GM12878 (cell line): Measurements from ENCODE around the gene TACR3. TPM values are rescaled to one million over a fixed set of nuclear protein-coding genes. Genes with fewer than 3 reads are reported as not detected.

Experiments
- ATAC-seq: fragments of 200-7000 bp; cut with Tn5 transposase; 3 replicates; pipeline ENCODE4 v1.9.1; 2020; ENCODE audit warnings: mild to moderate bottlenecking, moderate library complexity
- Bru-seq: library from RNA; stranded (reverse); fragments of 400-500 nt; gene quantifications from one replicate; lab custom pipeline; 2021; lab: Mats Ljungman, UMichigan
- BruChase-seq, 2 experiments: library from RNA; stranded (reverse); fragments of 400-500 nt; gene quantifications; one replicate each; lab custom pipeline; 2021; lab: Mats Ljungman, UMichigan
- BruUV-seq: library from RNA; stranded (reverse); fragments of 400-500 nt; replicated peaks from 2 replicates; lab custom pipeline; 2021; lab: Mats Ljungman, UMichigan
- CTCF ChIA-PET: fragments of 300-600 bp; sonication (Branson Sonifier 250); formaldehyde crosslinking; extraction: SDS; loops from one replicate; lab custom pipeline; 2021; ENCODE audit warnings: inconsistent platforms; lab: Yijun Ruan, JAX
- POLR2A ChIA-PET: fragments of 350-600 bp; formaldehyde crosslinking; extraction: SDS; loops from one replicate; lab custom pipeline; 2021; ENCODE audit warnings: inconsistent platforms; lab: Charles Lee
- RAD21 ChIA-PET: fragments of 300-600 bp; sonication (Branson Sonifier 250); formaldehyde crosslinking; loops from one replicate; lab custom pipeline; 2023; ENCODE audit warnings: antibody characterized with exemption; ENCODE audit not compliant: unreplicated experiment; lab: Charles Lee
- SMC1A ChIA-PET: fragments of 300-600 bp; sonication (Branson Sonifier 250); formaldehyde crosslinking; loops from one replicate; lab custom pipeline; 2023; ENCODE audit not compliant: unreplicated experiment, uncharacterized antibody; lab: Charles Lee
- DNase-seq: peaks from one replicate; pipeline ENCODE4 v3.0.0-alpha.2; 2011; ENCODE audit warnings: low read depth, low spot score
- FAIRE-seq: peaks from 3 replicates; lab custom pipeline; 2011; peaks lifted over from hg19 to GRCh38; lab: Jason Lieb, UNC
- H2AFZ ChIP-seq: 2 replicates; pipeline ENCODE4 v1.6.0; 2011; ENCODE audit warnings: low read depth, low read length, control low read depth; ENCODE audit not compliant: control insufficient read depth
- H3K27ac ChIP-seq: 2 replicates; pipeline ENCODE4 v1.5.1; 2011; ENCODE audit warnings: control low read depth; ENCODE audit not compliant: control insufficient read depth, insufficient read depth
- H3K27me3 ChIP-seq, 2 experiments: replicated peaks in 1 of 2; 2 replicates each; pipeline versions ENCODE4 v1.6.0 to v1.6.1; 2011; ENCODE audit warnings: low read length in 1 of 2; ENCODE audit not compliant: control insufficient read depth in 2 of 2, insufficient read depth in 2 of 2
- H3K36me3 ChIP-seq, 2 experiments: 2 replicates each; pipeline ENCODE4 v1.5.1; 2011; ENCODE audit warnings: low read length in 1 of 2; ENCODE audit not compliant: control insufficient read depth in 2 of 2, insufficient read depth in 2 of 2
- H3K4me1 ChIP-seq: 2 replicates; pipeline ENCODE4 v1.6.1; 2011; ENCODE audit warnings: mild to moderate bottlenecking, low read length, moderate library complexity, mixed read lengths; ENCODE audit not compliant: control insufficient read depth, insufficient read depth
- H3K4me2 ChIP-seq: 2 replicates; pipeline ENCODE4 v1.6.0; 2011; ENCODE audit warnings: control low read depth; ENCODE audit not compliant: control insufficient read depth, insufficient read depth
- H3K4me3 ChIP-seq: fragments of 200-600 bp; sonication (generic); 2 replicates; pipeline ENCODE4 v1.5.1; 2016
- H3K79me2 ChIP-seq: 2 replicates; pipeline ENCODE4 v1.6.0; 2011; ENCODE audit warnings: low read length; ENCODE audit not compliant: control insufficient read depth, insufficient read depth
- H3K9ac ChIP-seq: 2 replicates; pipeline ENCODE4 v1.8.0; 2011; ENCODE audit warnings: low read length, control low read depth, mixed read lengths; ENCODE audit not compliant: control insufficient read depth, insufficient read depth
- H3K9me3 ChIP-seq: replicated peaks from 3 replicates; pipeline ENCODE4 v1.5.1; 2011; ENCODE audit warnings: mild to moderate bottlenecking, low read length; ENCODE audit not compliant: control insufficient read depth, insufficient read depth
- H4K20me1 ChIP-seq: 2 replicates; pipeline ENCODE4 v1.6.0; 2011; ENCODE audit not compliant: control insufficient read depth, insufficient read depth
- HDAC6 ChIP-seq: fragments of 200-600 bp; sonication (generic); IDR thresholded peaks from one replicate; pipeline ENCODE4 v1.8.0; 2017; ENCODE audit warnings: antibody characterized with exemption; ENCODE audit not compliant: unreplicated experiment
- KDM1A ChIP-seq: fragments of 200-600 bp; sonication (generic); IDR thresholded peaks from 2 replicates; pipeline ENCODE4 v1.6.1; 2016; ENCODE audit warnings: borderline replicate concordance
- MXI1 ChIP-seq: fragments of 150-350 bp; IDR thresholded peaks from 2 replicates; pipeline ENCODE4 v1.6.1; 2011; ENCODE audit warnings: low read depth, mild to moderate bottlenecking, inconsistent platforms, low read length, improper control_type of control experiment
- PAX5 ChIP-seq: IDR thresholded peaks from 2 replicates; pipeline ENCODE4 v1.6.1; 2011; ENCODE audit warnings: low read depth, low read length, borderline replicate concordance
- RB1 ChIP-seq: fragments of 450-650 bp; formaldehyde crosslinking; IDR thresholded peaks from 2 replicates; pipeline ENCODE4 v1.6.1; 2017; ENCODE audit warnings: mild to moderate bottlenecking, borderline replicate concordance
- SIN3A ChIP-seq: IDR thresholded peaks from 2 replicates; pipeline ENCODE4 v1.6.1; 2012; ENCODE audit warnings: low read depth, low read length, improper control_type of control experiment
- SMAD5 ChIP-seq: IDR thresholded peaks from 2 replicates; pipeline ENCODE4 v1.6.1; 2016; ENCODE audit warnings: antibody characterized with exemption, low read depth
- SMC3 ChIP-seq: IDR thresholded peaks from 2 replicates; pipeline ENCODE4 v1.6.1; 2011; ENCODE audit warnings: low read length, improper control_type of control experiment, borderline replicate concordance
- STAT3 ChIP-seq: IDR thresholded peaks from 2 replicates; pipeline ENCODE4 v1.6.1; 2011; ENCODE audit warnings: low read depth, low read length, improper control_type of control experiment
- TCF12 ChIP-seq: IDR thresholded peaks from 2 replicates; pipeline ENCODE4 v1.6.1; 2011; ENCODE audit warnings: low read depth, mild to moderate bottlenecking, low read length
- TCF3 ChIP-seq: IDR thresholded peaks from 2 replicates; pipeline ENCODE4 v1.6.1; 2012; ENCODE audit warnings: low read depth, mild to moderate bottlenecking, low read length, borderline replicate concordance; ENCODE audit not compliant: insufficient read depth
- WGBS: methylation state at CpG from one replicate; pipeline ENCODE4 v1.1.6; 2016; ENCODE audit warnings: low lambda C conversion rate; ENCODE audit not compliant: insufficient replicate concordance, insufficient coverage; ENCODE audit errors: missing lambda C conversion rate; 5-methylcytosine and 5-hydroxymethylcytosine counted together
- in situ Hi-C: fragments of 300-500 bp; cut with MboI; formaldehyde crosslinking; loops from 9 replicates; pipeline ENCODE4 v1.14.3; 2018; ENCODE audit warnings: mixed read lengths
- intact Hi-C: fragments of 100-400 bp; cut with micrococcal nuclease; formaldehyde crosslinking; loops from one replicate; pipeline ENCODE4 v1.14.2; 2022; ENCODE audit not compliant: unreplicated experiment
- long read RNA-seq, 2 experiments: library from polyadenylated mRNA; unstranded; transcript quantifications; one replicate each; pipeline ENCODE4 v2.0.0, GENCODE V29; 2019 to 2020
- polyA minus RNA-seq, 3 experiments: library from RNA; depleted of rRNA, polyadenylated mRNA; stranded (reverse); fragments of >200 nt; gene quantifications; 2 replicates each; pipeline ENCODE4 v1.2.3, GENCODE V29; 2011
- polyA plus RNA-seq, 11 experiments: library from polyadenylated mRNA; depleted of rRNA in 4 of 11; unstranded in 6 of 11; stranded (reverse) in 5 of 11; fragments of >200 nt; fragmentation: Nextera tagmentation in 4 of 11; fragmentation: Illumina TruSeq in 1 of 11; extraction: Ambion mirVana in 4 of 11; extraction: Trizol in 1 of 11; gene quantifications; 1 replicate in 1 of 11; 2 replicates in 10 of 11; pipeline versions ENCODE4 v1.2.1 to v1.2.3, GENCODE V29; 2011 to 2016; ENCODE audit warnings: inconsistent platforms in 2 of 11, missing spikeins in 2 of 11, low read depth in 1 of 11
- total RNA-seq, 4 experiments: library from RNA; depleted of rRNA in 3 of 4; stranded (reverse); fragments of >200 nt in 3 of 4; fragmentation: Illumina TruSeq in 1 of 4; extraction: Trizol in 1 of 4; gene quantifications; 2 replicates each; pipeline versions ENCODE4 v1.2.1 to v1.2.3, GENCODE V29; 2013 to 2021
- TF ChIP-seq, protein P1 (sequence below): IDR thresholded peaks from 2 replicates; pipeline ENCODE4 v1.6.1; 2012; ENCODE audit warnings: low read depth, low read length, improper control_type of control experiment
- TF ChIP-seq, protein P2 (sequence below): IDR thresholded peaks from 2 replicates; pipeline ENCODE4 v1.6.1; 2012; ENCODE audit warnings: improper control_type of control experiment, low read depth, low read length; ENCODE audit not compliant: insufficient replicate concordance

The TACR3 gene, protein sequence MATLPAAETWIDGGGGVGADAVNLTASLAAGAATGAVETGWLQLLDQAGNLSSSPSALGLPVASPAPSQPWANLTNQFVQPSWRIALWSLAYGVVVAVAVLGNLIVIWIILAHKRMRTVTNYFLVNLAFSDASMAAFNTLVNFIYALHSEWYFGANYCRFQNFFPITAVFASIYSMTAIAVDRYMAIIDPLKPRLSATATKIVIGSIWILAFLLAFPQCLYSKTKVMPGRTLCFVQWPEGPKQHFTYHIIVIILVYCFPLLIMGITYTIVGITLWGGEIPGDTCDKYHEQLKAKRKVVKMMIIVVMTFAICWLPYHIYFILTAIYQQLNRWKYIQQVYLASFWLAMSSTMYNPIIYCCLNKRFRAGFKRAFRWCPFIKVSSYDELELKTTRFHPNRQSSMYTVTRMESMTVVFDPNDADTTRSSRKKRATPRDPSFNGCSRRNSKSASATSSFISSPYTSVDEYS
- total RNA-seq (2013; cell fraction: nucleolus; rRNA removed), result not detected in 2 replicates
- total RNA-seq (2014; rRNA removed), result not detected in 2 replicates
- not detected in 2 replicates for total RNA-seq (2014; rRNA removed; fragmentation: Illumina TruSeq; extraction: Trizol)
- total RNA-seq (2021), result not detected in 2 replicates
- not detected for polyA plus RNA-seq (2011; ENCODE audit: low read depth)
- not detected in 2 replicates for polyA plus RNA-seq (2011; rRNA removed)
- not detected in 2 replicates for polyA plus RNA-seq (2011; cell fraction: cytosol; rRNA removed)
- not detected in 2 replicates for polyA plus RNA-seq (2011; cell fraction: nucleus; rRNA removed)
- polyA plus RNA-seq (2012), result not detected in 2 replicates
- not detected in 2 replicates for polyA plus RNA-seq (2014; fragmentation: Illumina TruSeq; extraction: Trizol)
- polyA plus RNA-seq (2014; fragmentation: Nextera tagmentation; extraction: Ambion mirVana), result not detected
- not detected in 2 replicates for polyA plus RNA-seq (2014; rRNA removed)
- not detected for polyA plus RNA-seq (2016; fragmentation: Nextera tagmentation; extraction: Ambion mirVana)
- polyA minus RNA-seq (2011; rRNA and poly(A)+ RNA removed), result not detected in 2 replicates
- polyA minus RNA-seq (2011; cell fraction: cytosol; rRNA and poly(A)+ RNA removed), result not detected in 2 replicates
- not detected in 2 replicates for polyA minus RNA-seq (2011; cell fraction: nucleus; rRNA and poly(A)+ RNA removed)
- percentile 4 among the genes with signal in this experiment for Bru-seq, nascent RNA
- BruChase-seq, experiment 1, labeled RNA remaining after a 6-hour chase, result percentile 3 among the genes with signal in this experiment
- percentile 4 among the genes with signal in this experiment for BruChase-seq, experiment 2, labeled RNA remaining after a 2-hour chase
- long read RNA-seq, experiment 1, result 0 reads
- long read RNA-seq, experiment 2, result 0 reads

DNA sequence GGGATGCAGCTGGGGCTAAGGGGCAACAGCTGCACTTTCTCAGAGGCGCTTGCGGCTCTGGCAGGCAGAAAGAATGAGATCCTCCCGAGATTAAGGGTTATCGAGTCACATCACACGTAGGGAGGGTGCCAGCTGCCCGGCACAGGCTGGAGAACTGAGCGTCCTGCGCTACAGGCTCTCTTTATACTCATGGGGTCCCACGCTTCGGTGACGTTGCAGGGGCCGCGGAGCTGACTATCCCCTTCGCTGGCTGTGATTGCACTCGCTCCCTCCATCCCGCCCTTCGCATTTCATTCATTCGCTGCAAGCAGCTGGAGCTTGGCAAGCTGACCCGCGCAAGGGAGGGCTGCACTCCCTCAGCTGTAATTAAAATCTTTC lies at the start of gene TACR3:
Gene TACR3, minus strand, starts transcription at position 156 of the 378 bp plus-strand sequence. CDS start 310 bp downstream, outside the sequence.
- ATAC-seq (no peak), FAIRE-seq (no peak), DNase-seq (no peak)
- ChIA-PET RAD21 (no interaction called here), SMC1A (no interaction called here), POLR2A (no interaction called here), CTCF (interaction anchor here (0.6 kb wide), 1 partner anchor 70 kb away, joined by 4 read pairs; no protein-coding TSS in a partner anchor)
- H3K4me3 ChIP-seq, result no peak within 1 kb of the TSS
- in situ Hi-C loops, result no loop called here
- no TSS peak for BruUV-seq
- no peak within 1 kb of the TSS for H3K27ac ChIP-seq
- no peaks in the 10 kb centered on the region for H4K20me1 ChIP-seq
- H3K9me3 ChIP-seq, result no peaks in the 10 kb centered on the region
- 7% methylated on average over 20 of the region's 20 CpGs for WGBS
- no peak within 1 kb of the TSS for H3K4me2 ChIP-seq
- H3K9ac ChIP-seq, result no peak within 1 kb of the TSS
- no peaks in the 10 kb centered on the region for H3K4me1 ChIP-seq
- no peak within 1 kb of the TSS for H2AFZ ChIP-seq
- intact Hi-C loops, result no loop called here
- H3K27me3 ChIP-seq, result peaks cover 0 to 2% of the 10 kb centered on the region in 2 experiments; a peak in 2 of 4 replicates
- no peaks in the 10 kb centered on the region for H3K36me3 ChIP-seq
- no peaks in the 10 kb centered on the region for H3K79me2 ChIP-seq
- TF ChIP-seq TCF3, result no peak
- TF ChIP-seq HDAC6, result no peak
- TF ChIP-seq SMAD5, result no peak
- no peak for TF ChIP-seq MXI1
- no peak for TF ChIP-seq PAX5
- TF ChIP-seq, protein P1, sequence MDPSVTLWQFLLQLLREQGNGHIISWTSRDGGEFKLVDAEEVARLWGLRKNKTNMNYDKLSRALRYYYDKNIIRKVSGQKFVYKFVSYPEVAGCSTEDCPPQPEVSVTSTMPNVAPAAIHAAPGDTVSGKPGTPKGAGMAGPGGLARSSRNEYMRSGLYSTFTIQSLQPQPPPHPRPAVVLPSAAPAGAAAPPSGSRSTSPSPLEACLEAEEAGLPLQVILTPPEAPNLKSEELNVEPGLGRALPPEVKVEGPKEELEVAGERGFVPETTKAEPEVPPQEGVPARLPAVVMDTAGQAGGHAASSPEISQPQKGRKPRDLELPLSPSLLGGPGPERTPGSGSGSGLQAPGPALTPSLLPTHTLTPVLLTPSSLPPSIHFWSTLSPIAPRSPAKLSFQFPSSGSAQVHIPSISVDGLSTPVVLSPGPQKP, result no peak
- no peak for TF ChIP-seq RB1
- TF ChIP-seq, protein P2, sequence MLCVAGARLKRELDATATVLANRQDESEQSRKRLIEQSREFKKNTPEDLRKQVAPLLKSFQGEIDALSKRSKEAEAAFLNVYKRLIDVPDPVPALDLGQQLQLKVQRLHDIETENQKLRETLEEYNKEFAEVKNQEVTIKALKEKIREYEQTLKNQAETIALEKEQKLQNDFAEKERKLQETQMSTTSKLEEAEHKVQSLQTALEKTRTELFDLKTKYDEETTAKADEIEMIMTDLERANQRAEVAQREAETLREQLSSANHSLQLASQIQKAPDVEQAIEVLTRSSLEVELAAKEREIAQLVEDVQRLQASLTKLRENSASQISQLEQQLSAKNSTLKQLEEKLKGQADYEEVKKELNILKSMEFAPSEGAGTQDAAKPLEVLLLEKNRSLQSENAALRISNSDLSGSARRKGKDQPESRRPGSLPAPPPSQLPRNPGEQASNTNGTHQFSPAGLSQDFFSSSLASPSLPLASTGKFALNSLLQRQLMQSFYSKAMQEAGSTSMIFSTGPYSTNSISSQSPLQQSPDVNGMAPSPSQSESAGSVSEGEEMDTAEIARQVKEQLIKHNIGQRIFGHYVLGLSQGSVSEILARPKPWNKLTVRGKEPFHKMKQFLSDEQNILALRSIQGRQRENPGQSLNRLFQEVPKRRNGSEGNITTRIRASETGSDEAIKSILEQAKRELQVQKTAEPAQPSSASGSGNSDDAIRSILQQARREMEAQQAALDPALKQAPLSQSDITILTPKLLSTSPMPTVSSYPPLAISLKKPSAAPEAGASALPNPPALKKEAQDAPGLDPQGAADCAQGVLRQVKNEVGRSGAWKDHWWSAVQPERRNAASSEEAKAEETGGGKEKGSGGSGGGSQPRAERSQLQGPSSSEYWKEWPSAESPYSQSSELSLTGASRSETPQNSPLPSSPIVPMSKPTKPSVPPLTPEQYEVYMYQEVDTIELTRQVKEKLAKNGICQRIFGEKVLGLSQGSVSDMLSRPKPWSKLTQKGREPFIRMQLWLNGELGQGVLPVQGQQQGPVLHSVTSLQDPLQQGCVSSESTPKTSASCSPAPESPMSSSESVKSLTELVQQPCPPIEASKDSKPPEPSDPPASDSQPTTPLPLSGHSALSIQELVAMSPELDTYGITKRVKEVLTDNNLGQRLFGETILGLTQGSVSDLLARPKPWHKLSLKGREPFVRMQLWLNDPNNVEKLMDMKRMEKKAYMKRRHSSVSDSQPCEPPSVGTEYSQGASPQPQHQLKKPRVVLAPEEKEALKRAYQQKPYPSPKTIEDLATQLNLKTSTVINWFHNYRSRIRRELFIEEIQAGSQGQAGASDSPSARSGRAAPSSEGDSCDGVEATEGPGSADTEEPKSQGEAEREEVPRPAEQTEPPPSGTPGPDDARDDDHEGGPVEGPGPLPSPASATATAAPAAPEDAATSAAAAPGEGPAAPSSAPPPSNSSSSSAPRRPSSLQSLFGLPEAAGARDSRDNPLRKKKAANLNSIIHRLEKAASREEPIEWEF, result no peak
- no peak for TF ChIP-seq KDM1A
- TF ChIP-seq STAT3, result no peak
- no peak for TF ChIP-seq SIN3A
- no peak for TF ChIP-seq SMC3
- TF ChIP-seq TCF12, result no peak
